HG03439 (cell line): ENCODE measurements around the gene TTC23L.

Experiments used
- ATAC-seq: cut with Tn5 transposase; IDR thresholded peaks from one replicate; pipeline ENCODE4 v1.9.1; 2021; ENCODE audit warnings: mild to moderate bottlenecking, moderate library complexity; ENCODE audit not compliant: unreplicated experiment

Gene TTC23L

DNA sequence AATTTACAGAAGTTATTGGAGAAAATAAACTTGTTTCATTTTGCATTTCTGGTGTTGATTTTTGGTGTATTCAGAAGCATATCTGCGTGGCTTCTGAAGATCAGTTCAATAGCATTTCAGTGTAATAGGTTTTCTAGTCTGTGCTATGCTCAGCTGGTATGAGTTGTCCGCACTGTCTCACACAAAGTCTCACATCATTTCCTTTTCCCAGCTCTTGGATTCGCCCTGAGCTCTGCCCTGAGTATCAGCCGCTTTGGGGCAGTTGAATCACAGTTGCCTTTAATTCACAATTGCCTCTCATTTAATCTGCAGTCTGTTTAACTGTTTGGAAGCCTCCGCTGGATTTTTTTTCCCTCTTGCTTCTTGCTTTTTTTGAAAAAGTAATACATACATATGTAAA is 6.4 kb upstream of the TTC23L start:
- ATAC-seq: no peak

DNA sequence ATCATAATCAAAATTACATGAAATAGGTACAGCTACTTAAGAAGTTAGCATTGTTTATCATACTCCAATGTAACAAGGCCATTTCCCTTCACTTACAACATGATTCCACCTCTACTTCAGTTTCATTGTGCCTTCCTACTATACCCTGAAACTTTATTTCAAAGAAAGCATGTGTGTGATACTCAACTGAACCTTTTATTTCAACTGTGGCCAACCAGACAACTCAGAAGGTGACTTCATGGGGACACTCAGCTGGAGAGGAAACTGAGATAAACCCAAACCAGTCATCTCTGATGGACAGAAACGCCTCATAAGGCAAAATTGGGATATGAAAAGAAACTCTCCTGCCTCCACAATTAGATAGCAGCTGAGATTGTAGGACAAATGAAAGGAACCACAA is 5.9 kb upstream of the TTC23L start:
- ATAC-seq: no peak

- ATAC-seq: no peak
Observed at GRCh38 chr5:34833976-34834793, 4.8 kb upstream of the TTC23L start.

DNA sequence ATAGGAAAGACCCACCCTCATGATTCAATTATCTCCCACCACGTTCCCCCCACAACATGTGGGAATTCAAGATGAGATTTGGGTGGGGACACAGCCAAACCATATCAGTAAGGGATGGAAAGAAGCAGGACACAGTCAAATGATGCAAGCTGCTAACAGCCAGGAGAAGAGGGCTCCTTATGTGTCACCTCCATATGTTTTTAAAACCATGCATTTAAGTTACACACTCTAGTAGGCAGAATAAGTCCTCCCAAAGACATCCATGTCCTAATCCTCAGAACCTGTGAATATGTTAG is 4.2 kb upstream of the TTC23L start:
- no peak for ATAC-seq

GRCh38 chr5:34835664-34836063 is 3.3 kb upstream of the TTC23L start:
- no peak for ATAC-seq

GRCh38 chr5:34841816-34842215 is 2.9 kb downstream of the TTC23L start:
- ATAC-seq: no peak

GRCh38 chr5:34842554-34842953 is 3.6 kb downstream of the TTC23L start:
- ATAC-seq: no peak

GRCh38 chr5:34843497-34843896 is 4.5 kb downstream of the TTC23L start:
- no peak for ATAC-seq

- ATAC-seq: no peak
Observed at GRCh38 chr5:34844106-34844505, 5.1 kb downstream of the TTC23L start.

GRCh38 chr5:34844999-34845398 is 6.0 kb downstream of the TTC23L start:
- no peak for ATAC-seq

GRCh38 chr5:34847056-34847455 is 8.1 kb downstream of the TTC23L start:
- no peak for ATAC-seq

DNA sequence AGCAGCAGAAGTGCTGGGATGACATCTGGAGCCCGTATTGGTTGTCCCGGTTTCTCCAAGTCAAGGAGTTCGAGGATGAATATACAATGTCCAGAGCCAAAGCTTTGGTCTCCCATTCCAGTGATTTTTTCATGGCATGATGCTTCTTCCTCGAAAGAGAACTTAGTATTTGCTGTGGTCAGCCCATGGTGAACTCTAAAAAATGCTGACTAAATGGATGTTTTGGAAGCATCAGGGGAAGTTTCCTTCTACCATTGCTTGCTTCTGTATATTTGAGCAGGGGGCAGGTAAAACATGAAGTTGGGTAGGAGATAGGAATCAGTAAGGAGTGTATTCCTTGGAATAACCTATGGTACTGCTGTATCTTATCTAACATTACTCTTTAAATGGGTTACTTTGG is 8.6 kb downstream of the TTC23L start:
- ATAC-seq: no peak

DNA sequence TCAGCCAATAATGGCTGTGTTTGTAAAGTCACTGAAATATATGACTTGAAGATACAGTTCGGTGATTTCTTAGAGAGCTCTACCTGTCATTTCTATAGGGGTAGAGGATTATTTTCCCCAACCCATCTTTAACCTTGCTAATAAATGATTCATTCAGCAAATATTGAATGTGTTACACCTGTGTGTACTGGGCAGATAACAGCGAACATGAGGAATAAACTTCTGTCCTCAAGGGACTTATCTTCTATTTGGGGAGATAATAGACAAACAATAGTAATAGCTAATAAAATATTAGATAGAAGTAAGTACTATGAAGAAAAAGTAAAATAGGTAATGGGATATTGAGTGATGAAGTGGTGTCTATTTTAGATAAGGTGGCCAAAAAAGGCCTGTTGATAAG is 9.3 kb downstream of the TTC23L start:
- no peak for ATAC-seq

GRCh38 chr5:34849253-34849652 is 10.3 kb downstream of the TTC23L start:
- ATAC-seq: no peak

DNA sequence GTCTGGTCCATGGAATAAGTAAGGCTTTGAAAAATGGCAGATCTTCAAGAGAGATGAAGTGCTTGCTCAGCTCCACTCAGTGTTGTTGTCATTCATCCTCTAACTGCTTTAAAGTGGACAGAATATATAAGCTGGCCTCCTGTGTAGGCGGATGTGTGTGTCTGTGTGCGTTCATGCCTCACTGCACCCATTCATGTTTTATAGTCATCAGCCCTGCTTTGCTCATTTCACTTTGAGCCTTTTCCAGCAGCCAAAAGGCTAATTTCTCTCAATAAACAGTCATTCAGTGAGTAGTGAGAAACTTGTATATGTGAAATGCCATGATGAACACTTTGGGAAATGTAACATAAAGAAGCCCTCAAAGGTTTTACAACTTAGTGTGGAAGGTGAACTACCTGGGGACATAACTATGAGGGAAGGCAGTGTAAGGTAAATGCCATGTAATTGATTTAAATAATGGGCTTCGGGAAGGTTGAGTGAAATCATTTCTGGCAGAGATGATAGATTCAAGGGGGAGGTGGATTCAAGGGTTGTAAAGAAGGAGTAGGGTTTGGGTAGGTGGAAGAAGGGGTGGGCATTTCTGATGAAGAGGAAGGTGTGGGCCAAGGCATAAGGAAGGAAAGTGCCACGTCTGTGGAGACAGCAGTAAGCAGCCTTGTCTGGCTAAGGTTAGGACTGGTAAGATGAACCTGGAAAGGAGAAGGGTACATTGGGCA is 15.7 kb downstream of the TTC23L start:
- peak; percentile 95 for ATAC-seq

GRCh38 chr5:34857161-34857560 is 18.2 kb downstream of the TTC23L start:
- ATAC-seq: no peak

DNA sequence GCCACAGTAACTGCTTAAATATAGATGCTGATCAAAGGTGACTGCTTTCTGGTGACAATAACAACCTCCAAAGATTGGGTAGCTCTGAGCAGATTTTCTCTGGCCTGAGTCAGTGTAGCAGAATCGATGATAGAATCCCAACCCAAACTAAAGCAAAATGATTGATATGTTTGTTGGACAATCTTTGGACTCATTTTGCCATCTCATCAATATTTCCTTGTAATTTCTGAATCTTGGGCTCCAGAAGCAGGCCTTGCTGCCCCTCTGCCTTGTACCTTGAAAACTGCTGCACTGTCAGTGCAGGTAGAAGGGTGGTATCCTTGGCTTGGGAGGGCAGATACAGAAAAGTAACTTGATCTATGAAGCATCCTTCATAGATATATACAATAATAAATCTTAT is 18.9 kb downstream of the TTC23L start:
- ATAC-seq: no peak

GRCh38 chr5:34858790-34859189 is 19.8 kb downstream of the TTC23L start:
- ATAC-seq: no peak

- ATAC-seq: no peak
Observed at GRCh38 chr5:34859253-34859652, 20.3 kb downstream of the TTC23L start.

DNA sequence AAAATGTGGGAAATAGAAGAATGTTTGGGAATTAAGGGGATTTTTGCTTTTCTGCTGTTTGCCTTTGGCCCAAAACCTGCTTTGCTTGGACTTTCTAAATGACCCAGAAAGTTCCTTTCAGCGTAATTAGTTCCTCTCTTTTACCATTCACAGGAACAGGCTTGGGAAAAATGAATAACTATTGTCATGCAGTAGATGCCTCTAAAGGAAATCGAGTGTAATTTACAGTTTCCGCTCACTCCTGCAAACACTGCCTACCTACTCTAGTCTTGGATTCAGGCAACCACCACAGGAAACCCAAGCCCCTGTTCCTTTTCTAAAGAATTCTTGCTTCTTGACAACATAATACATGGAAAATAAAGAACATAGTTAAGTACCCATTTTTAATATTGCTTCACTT is 25.0 kb downstream of the TTC23L start:
- no peak for ATAC-seq

- no peak for ATAC-seq
Observed at GRCh38 chr5:34865091-34865490, 26.1 kb downstream of the TTC23L start.

- no peak for ATAC-seq
Observed at GRCh38 chr5:34866989-34867471, 28.1 kb downstream of the TTC23L start.
